H9 (cell line): ENCODE measurements around the gene DSCAM. TPM values are rescaled to one million over a fixed set of nuclear protein-coding genes. Genes with fewer than 3 reads are reported as not detected.

Source experiments
- DNase-seq: peaks from one replicate; pipeline ENCODE4 v3.0.0-alpha.2; 2017
- H2AFZ ChIP-seq: one replicate; pipeline ENCODE4 v1.6.1; 2013; ENCODE audit warnings: mild to moderate bottlenecking, low read length, control low read depth, moderate library complexity
- H2AK5ac ChIP-seq: 2 replicates; pipeline ENCODE4 v1.6.1; 2013; ENCODE audit warnings: low read length, control low read depth, mixed read lengths; ENCODE audit not compliant: insufficient read length
- H2BK120ac ChIP-seq: one replicate; pipeline ENCODE4 v1.6.1; 2013; ENCODE audit warnings: low read depth, mild to moderate bottlenecking, low read length, control low read depth, inconsistent platforms; ENCODE audit not compliant: poor library complexity, severe bottlenecking
- H2BK12ac ChIP-seq: 2 replicates; pipeline ENCODE4 v1.6.1; 2013; ENCODE audit warnings: low read length, control low read depth, mixed read lengths, low read depth; ENCODE audit not compliant: insufficient read length
- H2BK15ac ChIP-seq: 2 replicates; pipeline ENCODE4 v1.6.1; 2013; ENCODE audit warnings: low read depth, low read length, control low read depth
- H2BK20ac ChIP-seq: one replicate; pipeline ENCODE4 v1.6.1; 2013; ENCODE audit warnings: low read depth, mild to moderate bottlenecking, low read length, control low read depth, inconsistent platforms; ENCODE audit not compliant: poor library complexity, severe bottlenecking
- H2BK5ac ChIP-seq: 2 replicates; pipeline ENCODE4 v1.6.1; 2013; ENCODE audit warnings: low read length, control low read depth, mixed read lengths; ENCODE audit not compliant: insufficient read length
- H3K14ac ChIP-seq: 2 replicates; pipeline ENCODE4 v1.6.1; 2013; ENCODE audit warnings: low read length, control low read depth; ENCODE audit not compliant: insufficient read depth
- H3K18ac ChIP-seq: 2 replicates; pipeline ENCODE4 v1.6.1; 2013; ENCODE audit warnings: low read depth, mild to moderate bottlenecking, mixed read lengths, low read length, control low read depth; ENCODE audit not compliant: insufficient read length
- H3K23ac ChIP-seq: 2 replicates; pipeline ENCODE4 v1.6.1; 2013; ENCODE audit warnings: low read length, control low read depth, mixed read lengths, low read depth; ENCODE audit not compliant: insufficient read length
- H3K23me2 ChIP-seq: 2 replicates; pipeline ENCODE4 v1.6.1; 2013; ENCODE audit warnings: low read depth, mild to moderate bottlenecking, mixed read lengths, low read length, control low read depth; ENCODE audit not compliant: insufficient read length, poor library complexity, severe bottlenecking
- H3K27ac ChIP-seq: 2 replicates; pipeline ENCODE4 v1.5.1; 2013; ENCODE audit warnings: low read length, control low read depth, mixed read lengths, low read depth; ENCODE audit not compliant: insufficient read length
- H3K27me3 ChIP-seq: 2 replicates; pipeline ENCODE4 v1.6.1; 2013; ENCODE audit warnings: low read length, control low read depth, inconsistent platforms; ENCODE audit not compliant: insufficient read depth
- H3K4ac ChIP-seq: 2 replicates; pipeline ENCODE4 v1.6.1; 2013; ENCODE audit warnings: low read depth, mild to moderate bottlenecking, control low read depth, inconsistent platforms, low read length, moderate library complexity
- H3K4me1 ChIP-seq: 2 replicates; pipeline ENCODE4 v1.6.1; 2013; ENCODE audit warnings: low read length, control low read depth, inconsistent platforms; ENCODE audit not compliant: insufficient read depth
- H3K4me2 ChIP-seq: 2 replicates; pipeline ENCODE4 v1.6.1; 2013; ENCODE audit warnings: low read length, control low read depth, mixed read lengths; ENCODE audit not compliant: insufficient read length, insufficient read depth
- H3K56ac ChIP-seq: 2 replicates; pipeline ENCODE4 v1.6.1; 2013; ENCODE audit warnings: low read depth, mild to moderate bottlenecking, mixed read lengths, low read length, control low read depth; ENCODE audit not compliant: insufficient read length
- H3K79me1 ChIP-seq: 2 replicates; pipeline ENCODE4 v1.6.1; 2013; ENCODE audit warnings: low read depth, mild to moderate bottlenecking, moderate library complexity, low read length, control low read depth, inconsistent platforms; ENCODE audit not compliant: insufficient read depth, poor library complexity, severe bottlenecking
- H3K79me2 ChIP-seq: 2 replicates; pipeline ENCODE4 v1.6.1; 2013; ENCODE audit warnings: low read length, control low read depth, inconsistent platforms; ENCODE audit not compliant: insufficient read depth
- H3K9ac ChIP-seq: 2 replicates; pipeline ENCODE4 v1.6.1; 2013; ENCODE audit warnings: low read length, control low read depth, mixed read lengths; ENCODE audit not compliant: insufficient read length; ENCODE audit errors: extremely low read depth
- H3K9me3 ChIP-seq: one replicate; pipeline ENCODE4 v1.6.1; 2013; ENCODE audit warnings: low read depth, low read length, inconsistent platforms; ENCODE audit not compliant: control insufficient read depth
- H3T11ph ChIP-seq: one replicate; pipeline ENCODE4 v1.6.1; 2013; ENCODE audit warnings: mild to moderate bottlenecking, low read length, control low read depth, inconsistent platforms
- H4K20me1 ChIP-seq: one replicate; pipeline ENCODE4 v1.6.1; 2013; ENCODE audit not compliant: control insufficient read depth, insufficient read length, insufficient read depth
- H4K5ac ChIP-seq: 2 replicates; pipeline ENCODE4 v1.6.1; 2013; ENCODE audit warnings: low read depth, mild to moderate bottlenecking, mixed read lengths, low read length, control low read depth; ENCODE audit not compliant: insufficient read length
- H4K8ac ChIP-seq: replicated peaks from 2 replicates; pipeline ENCODE4 v1.6.1; 2013; ENCODE audit warnings: low read length, control low read depth, mixed read lengths, low read depth; ENCODE audit not compliant: insufficient read length
- H4K91ac ChIP-seq: 2 replicates; pipeline ENCODE4 v1.6.1; 2013; ENCODE audit warnings: low read depth, mild to moderate bottlenecking, moderate library complexity, mixed read lengths, low read length, control low read depth; ENCODE audit not compliant: insufficient read length
- H3K27ac Mint-ChIP-seq, 3 experiments: 2 replicates in 2 of 3; 3 replicates in 1 of 3; pipeline ENCODE4 v1.8.0; 2020 to 2021; ENCODE audit warnings: mixed read lengths in 3 of 3, mild to moderate bottlenecking in 1 of 3, moderate library complexity in 1 of 3
- H3K27me3 Mint-ChIP-seq: 2 replicates; pipeline ENCODE4 v1.8.0; 2021; ENCODE audit warnings: low read depth, mild to moderate bottlenecking, moderate library complexity, mixed read lengths
- H3K36me3 Mint-ChIP-seq, 3 experiments: 2 replicates in 2 of 3; 3 replicates in 1 of 3; pipeline ENCODE4 v1.8.0; 2020 to 2021; ENCODE audit warnings: low read depth in 3 of 3, mixed read lengths in 3 of 3; ENCODE audit not compliant: insufficient read depth in 1 of 3
- H3K4me1 Mint-ChIP-seq, 2 experiments: 2 replicates each; pipeline ENCODE4 v1.8.0; 2020; ENCODE audit warnings: mixed read lengths in 2 of 2
- H3K4me3 Mint-ChIP-seq, 2 experiments: 2 replicates in 1 of 2; 3 replicates in 1 of 2; pipeline ENCODE4 v1.8.0; 2020 to 2021; ENCODE audit warnings: mild to moderate bottlenecking in 2 of 2, mixed read lengths in 2 of 2, moderate library complexity in 1 of 2
- H3K9me3 Mint-ChIP-seq, 2 experiments: 2 replicates in 1 of 2; 3 replicates in 1 of 2; pipeline ENCODE4 v1.8.0; 2020; ENCODE audit warnings: mild to moderate bottlenecking in 2 of 2, mixed read lengths in 2 of 2, moderate library complexity in 1 of 2
- CTCF ChIP-seq: fragments of 200-600 bp; sonication (generic); conservative IDR thresholded peaks from 3 replicates; pipeline ENCODE4 v1.8.0; 2021; ENCODE audit warnings: antibody characterized with exemption, mild to moderate bottlenecking
- WGBS: extraction: QIAGEN DNeasy Blood & Tissue Kit; methylation state at CpG from one replicate; pipeline ENCODE4 v1.1.7; 2013; ENCODE audit warnings: missing lambda C conversion rate, low lambda C conversion rate, mixed read lengths; ENCODE audit not compliant: insufficient read length; ENCODE audit errors: extremely low coverage; 5-methylcytosine and 5-hydroxymethylcytosine counted together
- total RNA-seq: library from RNA; stranded (reverse); gene quantifications from 2 replicates; pipeline ENCODE4 v1.2.1, GENCODE V29; 2021

DSCAM gene
- total RNA-seq, 1 experiment from 2014 or later: 0.17 TPM

- TF ChIP-seq CTCF: no peak
- Mint-ChIP-seq H3K27ac (no peak overlapping the region), H3K4me1 (peaks cover 13% of the 10 kb centered on the region in 2 experiments), H3K4me3 (no peak overlapping the region), H3K9me3 (no peaks in the 10 kb centered on the region), H3K36me3 (peaks cover 0 to 7% (median 0%) of the 10 kb centered on the region in 3 experiments; a peak in 2 of 7 replicates), H3K27me3 (peaks cover 2% of the 10 kb centered on the region; the same call in 1 of the 2 replicates)
- no peak overlapping the region for H3K14ac ChIP-seq
- no peak overlapping the region for H3K27ac ChIP-seq
- H3K4me2 ChIP-seq: no peak overlapping the region
- no peaks in the 10 kb centered on the region for H3K79me2 ChIP-seq
- no peak overlapping the region for H2BK12ac ChIP-seq
- no peak overlapping the region for H3K23ac ChIP-seq
- H4K8ac ChIP-seq: no peak overlapping the region
- H2BK5ac ChIP-seq: no peak overlapping the region
- no peak overlapping the region for H4K91ac ChIP-seq
- H3K18ac ChIP-seq: no peak overlapping the region
- H2BK20ac ChIP-seq: no peak overlapping the region
- no peak overlapping the region for H4K5ac ChIP-seq
- H3T11ph ChIP-seq: no peak overlapping the region
- H3K56ac ChIP-seq: no peak overlapping the region
- H3K23me2 ChIP-seq: no peaks in the 10 kb centered on the region
- no peak for DNase-seq
- no peaks in the 10 kb centered on the region for H3K9me3 ChIP-seq
- H3K4me1 ChIP-seq: peaks cover 4% of the 10 kb centered on the region; the same call in 1 of the 2 replicates
- no peak overlapping the region for H3K4ac ChIP-seq
- H3K27me3 ChIP-seq: no peaks in the 10 kb centered on the region
- H3K9ac ChIP-seq: no peak overlapping the region
- no peak overlapping the region for H2BK15ac ChIP-seq
- no peak overlapping the region for H2AFZ ChIP-seq
- H2AK5ac ChIP-seq: no peak overlapping the region
- H2BK120ac ChIP-seq: no peak overlapping the region
- no peaks in the 10 kb centered on the region for H3K79me1 ChIP-seq
- no CpG with 5 or more reads among the region's 10 CpGs for WGBS
- no peaks in the 10 kb centered on the region for H4K20me1 ChIP-seq
These were observed 681.8 kb downstream of the DSCAM start for GRCh38 chr21:40164905-40165772.
